Hepatocyte (in vitro differentiated cells): ENCODE data around the gene CDH4. TPM values are rescaled to one million over a fixed set of nuclear protein-coding genes. Genes with fewer than 3 reads are reported as not detected.

ENCODE experiments used
- DNase-seq: peaks from one replicate; pipeline ENCODE4 v3.0.0-alpha.2; 2016; ENCODE audit warnings: low spot score
- H2AFZ ChIP-seq: fragments of 200-600 bp; sonication (generic); 2 replicates; pipeline ENCODE4 v1.6.0; 2016; ENCODE audit warnings: antibody characterized with exemption, mild to moderate bottlenecking
- H3K27ac ChIP-seq: fragments of 200-600 bp; sonication (generic); 2 replicates; pipeline ENCODE4 v1.5.1; 2016; ENCODE audit warnings: mild to moderate bottlenecking
- H3K27me3 ChIP-seq: fragments of 200-600 bp; sonication (generic); 2 replicates; pipeline ENCODE4 v1.6.1; 2016
- H3K36me3 ChIP-seq: fragments of 200-600 bp; sonication (generic); replicated peaks from 2 replicates; pipeline ENCODE4 v1.5.1; 2016; ENCODE audit warnings: low read depth; ENCODE audit not compliant: insufficient read depth
- H3K4me1 ChIP-seq: fragments of 200-600 bp; sonication (generic); 2 replicates; pipeline ENCODE4 v1.5.1; 2016; ENCODE audit warnings: mild to moderate bottlenecking, moderate library complexity; ENCODE audit not compliant: insufficient read depth
- H3K4me2 ChIP-seq: fragments of 200-600 bp; sonication (generic); 2 replicates; pipeline ENCODE4 v1.6.0; 2016
- H3K4me3 ChIP-seq: fragments of 200-600 bp; sonication (generic); 2 replicates; pipeline ENCODE4 v1.5.1; 2016; ENCODE audit warnings: mild to moderate bottlenecking
- H3K79me2 ChIP-seq: fragments of 200-600 bp; sonication (generic); 2 replicates; pipeline ENCODE4 v1.6.0; 2017; ENCODE audit warnings: mild to moderate bottlenecking
- H3K9me2 ChIP-seq: fragments of 200-600 bp; sonication (generic); replicated peaks from 2 replicates; pipeline ENCODE4 v1.6.0; 2017; ENCODE audit warnings: mild to moderate bottlenecking; ENCODE audit not compliant: insufficient read depth
- H3K9me3 ChIP-seq: fragments of 200-600 bp; sonication (generic); 2 replicates; pipeline ENCODE4 v1.5.1; 2016; ENCODE audit warnings: low read depth, mild to moderate bottlenecking
- H4K20me1 ChIP-seq: fragments of 200-600 bp; sonication (generic); 2 replicates; pipeline ENCODE4 v1.6.0; 2016; ENCODE audit warnings: mild to moderate bottlenecking; ENCODE audit not compliant: insufficient read depth, poor library complexity, severe bottlenecking
- EZH2 ChIP-seq: fragments of 200-600 bp; sonication (generic); IDR thresholded peaks from 2 replicates; pipeline ENCODE4 v1.6.1; 2016; ENCODE audit warnings: antibody characterized with exemption, mild to moderate bottlenecking, borderline replicate concordance
- EZH2phosphoT487 ChIP-seq: fragments of 200-600 bp; sonication (generic); IDR thresholded peaks from one replicate; pipeline ENCODE4 v1.6.1; 2018; ENCODE audit warnings: antibody characterized with exemption, mild to moderate bottlenecking, low read depth, moderate library complexity; ENCODE audit not compliant: unreplicated experiment, severe bottlenecking
- WGBS: methylation state at CpG from one replicate; pipeline ENCODE4 v1.1.6; 2016; ENCODE audit warnings: low lambda C conversion rate; ENCODE audit errors: missing lambda C conversion rate; 5-methylcytosine and 5-hydroxymethylcytosine counted together
- polyA plus RNA-seq: library from polyadenylated mRNA; unstranded; fragments of >200 nt; fragmentation: Nextera tagmentation; extraction: Ambion mirVana; gene quantifications from 2 replicates; pipeline ENCODE4 v1.2.1, GENCODE V29; 2016
- total RNA-seq: library from RNA; depleted of rRNA; stranded (reverse); fragments of >200 nt; gene quantifications from 2 replicates; pipeline ENCODE4 v1.2.3, GENCODE V29; 2014
- TF ChIP-seq, protein P1 (sequence below): fragments of 200-600 bp; sonication (generic); IDR thresholded peaks from 2 replicates; pipeline ENCODE4 v1.5.1; 2016; ENCODE audit warnings: antibody characterized with exemption, mild to moderate bottlenecking; ENCODE audit not compliant: poor library complexity

Gene CDH4
- total and polyA plus RNA-seq, 2 experiments from 2014 or later: 0.53 to 0.73 TPM

- Histone ChIP-seq H4K20me1 (no peaks in the 10 kb centered on the region), H3K27ac (no peak overlapping the region), H3K4me2 (no peak overlapping the region), H3K27me3 (peaks cover 22% of the 10 kb centered on the region), H2AFZ (no peak overlapping the region), H3K36me3 (no peaks in the 10 kb centered on the region), H3K9me3 (no peaks in the 10 kb centered on the region), H3K9me2 (no peaks in the 10 kb centered on the region), H3K79me2 (no peaks in the 10 kb centered on the region), H3K4me3 (no peak overlapping the region), H3K4me1 (no peaks in the 10 kb centered on the region)
- DNase-seq: no peak
- TF ChIP-seq, protein P1, sequence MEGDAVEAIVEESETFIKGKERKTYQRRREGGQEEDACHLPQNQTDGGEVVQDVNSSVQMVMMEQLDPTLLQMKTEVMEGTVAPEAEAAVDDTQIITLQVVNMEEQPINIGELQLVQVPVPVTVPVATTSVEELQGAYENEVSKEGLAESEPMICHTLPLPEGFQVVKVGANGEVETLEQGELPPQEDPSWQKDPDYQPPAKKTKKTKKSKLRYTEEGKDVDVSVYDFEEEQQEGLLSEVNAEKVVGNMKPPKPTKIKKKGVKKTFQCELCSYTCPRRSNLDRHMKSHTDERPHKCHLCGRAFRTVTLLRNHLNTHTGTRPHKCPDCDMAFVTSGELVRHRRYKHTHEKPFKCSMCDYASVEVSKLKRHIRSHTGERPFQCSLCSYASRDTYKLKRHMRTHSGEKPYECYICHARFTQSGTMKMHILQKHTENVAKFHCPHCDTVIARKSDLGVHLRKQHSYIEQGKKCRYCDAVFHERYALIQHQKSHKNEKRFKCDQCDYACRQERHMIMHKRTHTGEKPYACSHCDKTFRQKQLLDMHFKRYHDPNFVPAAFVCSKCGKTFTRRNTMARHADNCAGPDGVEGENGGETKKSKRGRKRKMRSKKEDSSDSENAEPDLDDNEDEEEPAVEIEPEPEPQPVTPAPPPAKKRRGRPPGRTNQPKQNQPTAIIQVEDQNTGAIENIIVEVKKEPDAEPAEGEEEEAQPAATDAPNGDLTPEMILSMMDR: no peak
- TF ChIP-seq EZH2: no peak
- no peak for TF ChIP-seq EZH2phosphoT487
- WGBS: 89% methylated on average over 4 of the region's 4 CpGs
Measured at GRCh38 chr20:61429458-61430227, 177.6 kb downstream of the CDH4 start.

- no peak overlapping the region for H2AFZ ChIP-seq
- H3K4me2 ChIP-seq: no peak overlapping the region
- no peaks in the 10 kb centered on the region for H3K9me3 ChIP-seq
- H3K79me2 ChIP-seq: no peaks in the 10 kb centered on the region
- H3K27me3 ChIP-seq: peaks cover 22% of the 10 kb centered on the region
- no peak overlapping the region for H3K27ac ChIP-seq
- no peaks in the 10 kb centered on the region for H3K4me1 ChIP-seq
- no peaks in the 10 kb centered on the region for H4K20me1 ChIP-seq
- no peak for TF ChIP-seq EZH2phosphoT487
- TF ChIP-seq EZH2: no peak
- TF ChIP-seq, protein P1: no peak
- WGBS: 63% methylated on average over 11 of the region's 11 CpGs
- no peaks in the 10 kb centered on the region for H3K36me3 ChIP-seq
- DNase-seq: no peak
- no peaks in the 10 kb centered on the region for H3K9me2 ChIP-seq
- no peak overlapping the region for H3K4me3 ChIP-seq
Measured at GRCh38 chr20:61430228-61430624, 178.2 kb downstream of the CDH4 start.

- H3K36me3 ChIP-seq: no peaks in the 10 kb centered on the region
- TF ChIP-seq EZH2phosphoT487 (no peak), EZH2 (no peak)
- TF ChIP-seq, protein P1: no peak
- no peaks in the 10 kb centered on the region for H3K79me2 ChIP-seq
- no peaks in the 10 kb centered on the region for H4K20me1 ChIP-seq
- H3K4me1 ChIP-seq: no peaks in the 10 kb centered on the region
- H3K27ac ChIP-seq: no peak overlapping the region
- no peak for DNase-seq
- H3K9me3 ChIP-seq: no peaks in the 10 kb centered on the region
- no peak overlapping the region for H2AFZ ChIP-seq
- no peak overlapping the region for H3K4me3 ChIP-seq
- H3K27me3 ChIP-seq: peaks cover 19% of the 10 kb centered on the region
- no peak overlapping the region for H3K4me2 ChIP-seq
- H3K9me2 ChIP-seq: no peaks in the 10 kb centered on the region
- 80% methylated on average over 10 of the region's 10 CpGs for WGBS
Measured at GRCh38 chr20:61433176-61433575, 181.1 kb downstream of the CDH4 start.

GRCh38 chr20:61433816-61434215 lies 181.8 kb downstream of the CDH4 start:
- H3K9me2 ChIP-seq: no peaks in the 10 kb centered on the region
- H3K4me2 ChIP-seq: no peak overlapping the region
- no peaks in the 10 kb centered on the region for H3K79me2 ChIP-seq
- H3K4me3 ChIP-seq: no peak overlapping the region
- DNase-seq: no peak
- TF ChIP-seq EZH2 (no peak), EZH2phosphoT487 (no peak)
- TF ChIP-seq, protein P1: no peak
- no peak overlapping the region for H2AFZ ChIP-seq
- no peaks in the 10 kb centered on the region for H4K20me1 ChIP-seq
- no peaks in the 10 kb centered on the region for H3K36me3 ChIP-seq
- no peak overlapping the region for H3K27ac ChIP-seq
- peaks cover 13% of the 10 kb centered on the region for H3K27me3 ChIP-seq
- 65% methylated on average over 9 of the region's 9 CpGs for WGBS
- no peaks in the 10 kb centered on the region for H3K4me1 ChIP-seq
- H3K9me3 ChIP-seq: no peaks in the 10 kb centered on the region
